Brain microvascular endothelial cell (primary cell): Measurements from ENCODE around the gene CHST9.

Source experiments
- DNase-seq: peaks from one replicate; pipeline ENCODE4 v3.0.0-alpha.2; 2020
- H3K27ac ChIP-seq: fragments of 250-450 bp; sonication (Bioruptor Pico); 2 replicates; pipeline ENCODE4 v1.5.1; 2020; ENCODE audit warnings: mild to moderate bottlenecking, moderate library complexity
- H3K27me3 ChIP-seq: fragments of 250-450 bp; sonication (Bioruptor Pico); replicated peaks from 2 replicates; pipeline ENCODE4 v1.5.1; 2020; ENCODE audit warnings: mild to moderate bottlenecking
- H3K36me3 ChIP-seq: fragments of 250-450 bp; sonication (Bioruptor Pico); replicated peaks from 2 replicates; pipeline ENCODE4 v1.5.1; 2020; ENCODE audit warnings: mild to moderate bottlenecking
- H3K4me3 ChIP-seq: 2 replicates; pipeline ENCODE4 v1.5.1; 2011; ENCODE audit warnings: low read depth, mild to moderate bottlenecking, control low read depth, low read length, moderate library complexity
- CTCF ChIP-seq: IDR thresholded peaks from 2 replicates; pipeline ENCODE4 v1.5.1; 2011; ENCODE audit warnings: low read depth, mild to moderate bottlenecking, moderate library complexity, low read length, control low read depth, inconsistent platforms; ENCODE audit errors: missing control alignments
- in situ Hi-C: cut with HindIII; loops from 2 replicates; pipeline ENCODE4 v1.10.0; 2017; ENCODE audit warnings: low sequenced_read_pairs, low pct_ligation_motif_present

CHST9 gene

DNA sequence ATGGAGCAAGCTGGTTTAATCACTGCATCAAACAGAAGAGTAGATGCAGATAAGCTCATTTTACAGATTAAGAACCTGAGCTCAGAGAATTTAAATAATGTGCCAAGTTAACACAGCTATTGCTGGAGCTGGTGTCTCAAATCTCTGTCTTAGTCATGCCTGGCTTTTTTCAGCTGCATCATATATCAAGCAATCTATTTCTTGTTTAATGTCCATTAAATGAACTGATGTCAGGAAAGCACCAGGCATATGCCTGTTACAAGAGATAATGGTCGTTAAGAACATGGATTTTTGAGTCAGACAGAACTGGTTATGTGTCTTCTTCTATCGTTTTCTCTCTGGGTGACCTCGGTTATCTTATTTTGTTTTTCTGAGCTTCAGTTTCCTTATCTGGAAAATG, 259.8 kb downstream of the CHST9 start:
- in situ Hi-C loops, result no loop called here
- TF ChIP-seq CTCF, result no peak
- Histone ChIP-seq H3K36me3 (no peaks in the 10 kb centered on the region), H3K27me3 (no peaks in the 10 kb centered on the region), H3K27ac (no peak overlapping the region), H3K4me3 (no peak overlapping the region)
- DNase-seq, result no peak

DNA sequence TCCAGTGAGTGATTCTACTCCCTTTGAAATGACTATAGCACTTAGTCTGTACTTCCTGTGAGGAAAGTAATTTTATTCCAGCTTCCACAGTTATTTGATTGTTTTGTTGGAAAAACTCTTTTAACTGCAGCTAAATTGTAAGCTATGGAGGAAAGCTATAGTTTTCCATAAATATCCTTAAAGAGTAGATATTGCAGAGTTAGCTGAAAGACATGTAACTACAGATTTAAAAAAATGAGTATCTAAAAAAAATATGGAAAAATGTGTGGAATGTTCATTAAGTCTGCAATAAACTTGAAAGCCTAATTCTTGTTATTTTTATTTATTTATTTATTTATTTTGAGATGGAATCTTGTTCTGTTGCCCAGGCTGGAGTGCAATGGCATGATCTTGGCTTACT, 262.8 kb downstream of the CHST9 start:
- Histone ChIP-seq H3K4me3 (no peak overlapping the region), H3K27ac (no peak overlapping the region), H3K36me3 (no peaks in the 10 kb centered on the region), H3K27me3 (no peaks in the 10 kb centered on the region)
- in situ Hi-C loops, result no loop called here
- no peak for DNase-seq
- no peak for TF ChIP-seq CTCF

- in situ Hi-C loops, result no loop called here
- H3K36me3 ChIP-seq, result no peaks in the 10 kb centered on the region
- H3K4me3 ChIP-seq, result no peak overlapping the region
- DNase-seq, result no peak
- no peak overlapping the region for H3K27ac ChIP-seq
- no peaks in the 10 kb centered on the region for H3K27me3 ChIP-seq
- no peak for TF ChIP-seq CTCF
Observed at GRCh38 chr18:26920644-26921043, 264.5 kb downstream of the CHST9 start.

GRCh38 chr18:26919627-26920026, 265.5 kb downstream of the CHST9 start:
- Histone ChIP-seq H3K4me3 (no peak overlapping the region), H3K27me3 (no peaks in the 10 kb centered on the region), H3K36me3 (no peaks in the 10 kb centered on the region), H3K27ac (no peak overlapping the region)
- in situ Hi-C loops, result no loop called here
- DNase-seq, result no peak
- no peak for TF ChIP-seq CTCF

DNA sequence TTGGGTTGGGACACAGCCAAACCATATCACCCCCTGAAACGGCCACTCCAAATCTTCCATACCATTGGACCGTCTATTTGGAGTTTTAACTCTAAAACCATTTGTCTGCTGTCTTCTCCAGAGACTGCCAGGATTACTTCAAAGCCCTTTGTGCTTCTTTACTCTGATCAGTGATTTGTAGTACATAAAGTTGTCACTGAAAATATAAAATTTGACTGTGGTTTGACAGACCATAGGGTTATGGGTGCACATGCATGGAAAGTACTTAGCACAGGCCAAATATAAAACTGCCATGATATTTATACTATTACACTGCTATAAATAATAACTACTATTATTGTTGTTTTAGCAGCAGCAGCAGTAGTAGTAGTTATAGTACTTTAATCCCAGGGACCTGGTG, 265.9 kb downstream of the CHST9 start:
- in situ Hi-C loops, result no loop called here

DNA sequence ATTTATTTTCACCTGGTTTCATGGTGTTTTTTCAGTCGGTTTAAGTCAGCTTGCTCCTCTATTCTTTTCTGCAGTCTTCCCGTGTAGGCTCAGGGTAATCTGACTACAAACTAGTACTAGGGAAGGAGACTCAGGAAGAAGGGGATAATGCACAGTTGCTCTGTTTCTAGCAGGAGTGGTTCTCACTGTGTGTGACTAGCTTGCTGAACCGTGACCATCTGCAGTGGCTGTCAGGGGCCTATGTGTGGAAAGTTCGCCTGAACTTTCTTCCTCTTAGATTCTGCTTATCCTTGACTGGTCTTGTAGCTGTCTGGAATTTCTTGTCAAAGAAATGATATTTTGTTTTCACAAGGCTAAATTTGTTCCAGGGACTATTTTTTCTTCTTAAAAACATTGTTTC, 273.3 kb downstream of the CHST9 start:
- in situ Hi-C loops, result no loop called here
- TF ChIP-seq CTCF, result no peak
- no peak for DNase-seq
- Histone ChIP-seq H3K36me3 (no peaks in the 10 kb centered on the region), H3K27me3 (no peaks in the 10 kb centered on the region), H3K4me3 (no peak overlapping the region), H3K27ac (no peak overlapping the region)

More for the DNA sequence above, 265.9 kb downstream of the CHST9 start:
- H3K4me3 ChIP-seq, result no peak overlapping the region
- DNase-seq, result no peak
- no peak for TF ChIP-seq CTCF
- H3K36me3 ChIP-seq, result no peaks in the 10 kb centered on the region
- H3K27me3 ChIP-seq, result no peaks in the 10 kb centered on the region
- no peak overlapping the region for H3K27ac ChIP-seq
